ENCODE data around the gene KCNH4. TPM values are rescaled to one million over a fixed set of nuclear protein-coding genes. Genes with fewer than 3 reads are reported as not detected.
"Not testable (repeated sequence)": the region's sequence is repeated elsewhere in the genome, so short reads cannot be mapped to it uniquely, and the experiment has no call there.

KCNH4 gene
- polyA plus RNA-seq, 3 donors = 0.05 TPM; not detected in 2

- no peaks in the 10 kb centered on the region for H3K9me3 Mint-ChIP-seq
- H3K36me3 Mint-ChIP-seq = peaks cover 50 to 71% of the 10 kb centered on the region in 2 donors
- peaks cover 13% of the 10 kb centered on the region for H4K20me1 ChIP-seq (ENCODE audit: insufficient read depth, low read length)
- H3K9ac ChIP-seq (ENCODE audit: insufficient read depth, low read length, poor library complexity, severe bottlenecking) = no peak overlapping the region
- WGBS (ENCODE audit: insufficient coverage) = 100% methylated on average over 5 of the region's 6 CpGs
- peaks cover 33 to 64% of the 10 kb centered on the region in 2 donors for H3K36me3 ChIP-seq (replicated peaks in 1 of 2; ENCODE audit: control insufficient read depth in 1 of 2, insufficient read depth in 2 of 2, low read length in 2 of 2)
- peak overlapping the region in 1 of 7 donors; percentile 19 for H3K27ac Mint-ChIP-seq
- H3K4me3 Mint-ChIP-seq = no peak overlapping the region
- H3K4me3 ChIP-seq (replicated peaks in 1 of 3; ENCODE audit: low read depth in 2 of 3, low read length in 3 of 3) = no peak overlapping the region
- H3K27me3 Mint-ChIP-seq (ENCODE audit: low read depth in 3 of 3) = no peaks in the 10 kb centered on the region
- H3K27me3 ChIP-seq (ENCODE audit: control insufficient read depth in 2 of 2, insufficient read depth in 2 of 2, low read length in 2 of 2) = no peaks in the 10 kb centered on the region
- H2AFZ ChIP-seq (ENCODE audit: insufficient read depth, low read depth, low read length, poor library complexity, severe bottlenecking) = no peak overlapping the region
- peaks cover 25% of the 10 kb centered on the region for H3K4me1 Mint-ChIP-seq
- no peak for DNase-seq
- peaks cover 4% of the 10 kb centered on the region for H3K79me2 ChIP-seq (ENCODE audit: insufficient read depth, low read length)
- peaks cover 13 to 21% of the 10 kb centered on the region in 2 donors for H3K4me1 ChIP-seq (ENCODE audit: control insufficient read depth in 1 of 2, insufficient read depth in 2 of 2, low read length in 2 of 2)
- TF ChIP-seq, protein P1, sequence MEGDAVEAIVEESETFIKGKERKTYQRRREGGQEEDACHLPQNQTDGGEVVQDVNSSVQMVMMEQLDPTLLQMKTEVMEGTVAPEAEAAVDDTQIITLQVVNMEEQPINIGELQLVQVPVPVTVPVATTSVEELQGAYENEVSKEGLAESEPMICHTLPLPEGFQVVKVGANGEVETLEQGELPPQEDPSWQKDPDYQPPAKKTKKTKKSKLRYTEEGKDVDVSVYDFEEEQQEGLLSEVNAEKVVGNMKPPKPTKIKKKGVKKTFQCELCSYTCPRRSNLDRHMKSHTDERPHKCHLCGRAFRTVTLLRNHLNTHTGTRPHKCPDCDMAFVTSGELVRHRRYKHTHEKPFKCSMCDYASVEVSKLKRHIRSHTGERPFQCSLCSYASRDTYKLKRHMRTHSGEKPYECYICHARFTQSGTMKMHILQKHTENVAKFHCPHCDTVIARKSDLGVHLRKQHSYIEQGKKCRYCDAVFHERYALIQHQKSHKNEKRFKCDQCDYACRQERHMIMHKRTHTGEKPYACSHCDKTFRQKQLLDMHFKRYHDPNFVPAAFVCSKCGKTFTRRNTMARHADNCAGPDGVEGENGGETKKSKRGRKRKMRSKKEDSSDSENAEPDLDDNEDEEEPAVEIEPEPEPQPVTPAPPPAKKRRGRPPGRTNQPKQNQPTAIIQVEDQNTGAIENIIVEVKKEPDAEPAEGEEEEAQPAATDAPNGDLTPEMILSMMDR (IDR thresholded peaks at IDR 0.05) = no peak
- H3K9me3 ChIP-seq (replicated peaks in 1 of 2; ENCODE audit: control insufficient read depth in 1 of 2, insufficient read depth in 1 of 2, low read length in 2 of 2) = no peaks in the 10 kb centered on the region
- H3K27ac ChIP-seq (ENCODE audit: low read depth in 1 of 2, low read length in 2 of 2) = no peak overlapping the region
- H3K4me2 ChIP-seq (replicated peaks; ENCODE audit: extremely low read depth, low read length, poor library complexity, severe bottlenecking) = no peak overlapping the region
- intact Hi-C loops (cut with micrococcal nuclease) = loop anchor here in 1 of 2 donors (5.0 kb wide), 1 partner anchor 63 kb away; the partner anchor contains the start of gene STAT5A
These were observed 43.7 kb upstream of the KCNH4 start for GRCh38 chr17:42224651-42225050.

GRCh38 chr17:42221886-42222745 is 41.2 kb upstream of the KCNH4 start:
- intact Hi-C loops (cut with micrococcal nuclease) = loop anchor here in 1 of 2 donors (5.0 kb wide), 1 partner anchor 65 kb away; the partner anchor contains the start of gene STAT5A
- Histone ChIP-seq H3K27ac (ENCODE audit: low read depth in 1 of 2, low read length in 2 of 2) (peak overlapping the region in 1 of 2 donors; percentile 57), H3K4me3 (replicated peaks in 1 of 3; ENCODE audit: low read depth in 2 of 3, low read length in 3 of 3) (no peak overlapping the region), H3K79me2 (ENCODE audit: insufficient read depth, low read length) (peaks cover 4% of the 10 kb centered on the region), H3K36me3 (replicated peaks in 1 of 2; ENCODE audit: control insufficient read depth in 1 of 2, insufficient read depth in 2 of 2, low read length in 2 of 2) (peaks cover 47 to 66% of the 10 kb centered on the region in 2 donors), H3K9me3 (replicated peaks in 1 of 2; ENCODE audit: control insufficient read depth in 1 of 2, insufficient read depth in 1 of 2, low read length in 2 of 2) (no peaks in the 10 kb centered on the region), H3K4me2 (replicated peaks; ENCODE audit: extremely low read depth, low read length, poor library complexity, severe bottlenecking) (no peak overlapping the region), H3K27me3 (ENCODE audit: control insufficient read depth in 2 of 2, insufficient read depth in 2 of 2, low read length in 2 of 2) (no peaks in the 10 kb centered on the region), H3K9ac (ENCODE audit: insufficient read depth, low read length, poor library complexity, severe bottlenecking) (no peak overlapping the region), H2AFZ (ENCODE audit: insufficient read depth, low read depth, low read length, poor library complexity, severe bottlenecking) (no peak overlapping the region), H4K20me1 (ENCODE audit: insufficient read depth, low read length) (peaks cover 13% of the 10 kb centered on the region), H3K4me1 (ENCODE audit: control insufficient read depth in 1 of 2, insufficient read depth in 2 of 2, low read length in 2 of 2) (peaks cover 13 to 16% of the 10 kb centered on the region in 2 donors)
- Mint-ChIP-seq H3K9me3 (no peaks in the 10 kb centered on the region), H3K27me3 (ENCODE audit: low read depth in 3 of 3) (no peaks in the 10 kb centered on the region), H3K4me3 (no peak overlapping the region), H3K27ac (peak overlapping the region in 6 of 7 donors; percentile 1 to 90 (median 70)), H3K4me1 (peaks cover 15% of the 10 kb centered on the region), H3K36me3 (peaks cover 57 to 73% of the 10 kb centered on the region in 2 donors)
- TF ChIP-seq, protein P1 (IDR thresholded peaks at IDR 0.05) = peak; percentile 68
- 0% methylated on average over 1 of the region's 3 CpGs for WGBS (ENCODE audit: insufficient coverage)
- peak; percentile 49 to 64 (median 57) for DNase-seq

GRCh38 chr17:42219280-42219679 is 38.3 kb upstream of the KCNH4 start:
- Histone ChIP-seq H3K36me3 (replicated peaks in 1 of 2; ENCODE audit: control insufficient read depth in 1 of 2, insufficient read depth in 2 of 2, low read length in 2 of 2) (peaks cover 68 to 85% of the 10 kb centered on the region in 2 donors), H4K20me1 (ENCODE audit: insufficient read depth, low read length) (peaks cover 13% of the 10 kb centered on the region)
- H3K4me1 Mint-ChIP-seq; H3K9me3 ChIP-seq (replicated peaks in 1 of 2; ENCODE audit: control insufficient read depth in 1 of 2, insufficient read depth in 1 of 2, low read length in 2 of 2); H3K27ac ChIP-seq (ENCODE audit: low read depth in 1 of 2, low read length in 2 of 2); H3K27me3 Mint-ChIP-seq (ENCODE audit: low read depth in 3 of 3); H3K79me2 ChIP-seq (ENCODE audit: insufficient read depth, low read length); H3K4me3 Mint-ChIP-seq; intact Hi-C loops (cut with micrococcal nuclease); H3K4me2 ChIP-seq (replicated peaks; ENCODE audit: extremely low read depth, low read length, poor library complexity, severe bottlenecking); H3K27ac Mint-ChIP-seq; H3K9ac ChIP-seq (ENCODE audit: insufficient read depth, low read length, poor library complexity, severe bottlenecking); H2AFZ ChIP-seq (ENCODE audit: insufficient read depth, low read depth, low read length, poor library complexity, severe bottlenecking); H3K4me3 ChIP-seq (replicated peaks in 1 of 3; ENCODE audit: low read depth in 2 of 3, low read length in 3 of 3); DNase-seq; H3K4me1 ChIP-seq (ENCODE audit: control insufficient read depth in 1 of 2, insufficient read depth in 2 of 2, low read length in 2 of 2); H3K9me3 Mint-ChIP-seq; H3K27me3 ChIP-seq (ENCODE audit: control insufficient read depth in 2 of 2, insufficient read depth in 2 of 2, low read length in 2 of 2): not testable (repeated sequence)
- H3K36me3 Mint-ChIP-seq = peaks cover 72 to 85% of the 10 kb centered on the region in 2 donors
- no CpG with 5 or more reads among the region's 17 CpGs for WGBS (ENCODE audit: insufficient coverage)

Data from CD14-positive monocyte (primary cell).